ENCODE results near the gene INF2.
"Not testable (repeated sequence)": the region's sequence is repeated elsewhere in the genome, so short reads cannot be mapped to it uniquely, and the experiment has no call there.

The INF2 gene

DNA sequence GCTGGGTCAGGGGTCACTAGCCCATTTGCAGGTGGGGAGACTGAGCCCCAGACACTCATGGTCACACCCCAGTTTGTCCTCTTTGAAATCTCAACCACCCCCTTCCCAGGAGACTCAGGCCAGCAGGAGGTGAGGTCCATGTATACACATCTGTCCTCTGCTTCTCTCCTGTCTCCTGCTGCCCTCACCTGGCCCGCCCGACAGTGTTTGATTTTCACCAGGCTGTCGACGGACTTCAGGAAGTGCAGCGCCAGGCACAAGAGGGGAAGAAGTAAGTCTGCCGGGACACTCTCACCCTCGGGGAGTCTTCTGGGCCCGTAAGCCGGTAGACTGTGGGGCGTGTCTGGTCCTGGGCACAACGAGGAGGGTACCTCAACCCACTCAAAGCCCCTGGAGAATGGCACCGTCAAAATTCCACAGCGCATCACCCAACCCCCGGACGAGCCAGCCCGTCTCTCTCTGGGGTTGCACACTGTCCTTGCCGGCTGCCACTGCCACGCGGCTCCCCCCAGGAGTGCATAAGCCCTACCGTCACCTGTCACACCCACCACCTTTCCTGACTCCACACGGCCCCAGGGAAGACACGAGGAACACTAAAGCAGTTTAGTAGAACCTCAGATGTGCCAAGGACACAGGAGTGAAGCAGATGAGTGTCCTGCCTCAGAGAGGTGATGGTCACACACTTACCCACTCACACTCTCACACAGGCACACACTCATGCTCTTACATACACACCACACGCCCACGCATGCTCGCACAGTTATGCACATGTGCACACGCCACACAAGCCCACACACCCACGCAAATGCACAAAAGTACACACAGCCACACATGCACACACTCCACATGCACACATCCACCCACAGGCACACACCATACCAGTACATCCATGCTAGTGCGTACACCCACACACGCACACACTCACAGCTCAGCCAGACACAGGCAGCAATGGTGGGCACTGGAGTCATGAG lies 50.4 kb downstream of the INF2 start:
- no peak for DNase-seq

DNA sequence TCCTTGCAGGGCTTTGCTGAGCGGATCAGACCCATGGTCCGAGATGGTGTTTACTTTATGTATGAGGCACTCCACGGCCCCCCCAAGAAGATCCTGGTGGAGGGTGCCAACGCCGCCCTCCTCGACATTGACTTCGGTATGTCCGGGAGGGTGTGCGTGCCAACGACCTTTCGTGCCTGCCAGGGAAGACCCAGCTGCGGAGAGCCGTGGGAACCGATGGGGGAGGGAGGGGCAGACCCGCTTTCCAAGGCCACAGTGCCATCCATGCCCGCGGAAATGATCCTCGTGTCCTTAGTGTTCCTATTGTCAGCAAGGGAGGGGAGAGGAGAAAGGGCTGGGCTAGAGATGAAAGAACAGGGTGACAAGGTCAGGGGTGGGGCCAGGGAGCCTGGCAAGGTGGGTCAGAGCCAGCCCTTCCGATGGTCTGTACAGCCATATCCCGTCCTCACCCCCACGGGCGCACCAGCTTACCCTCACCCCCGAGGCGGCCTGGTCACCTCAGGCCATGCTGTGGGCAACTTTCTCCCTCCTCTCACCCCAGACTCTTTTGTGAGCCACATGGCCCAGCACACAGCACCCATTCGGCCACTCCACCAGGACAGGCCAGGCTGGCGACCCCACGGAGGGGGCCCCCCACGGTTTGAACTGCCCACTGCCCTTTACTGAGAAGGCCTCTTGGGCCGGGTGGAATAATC lies 51.8 kb downstream of the INF2 start:
- DNase-seq: no peak

DNA sequence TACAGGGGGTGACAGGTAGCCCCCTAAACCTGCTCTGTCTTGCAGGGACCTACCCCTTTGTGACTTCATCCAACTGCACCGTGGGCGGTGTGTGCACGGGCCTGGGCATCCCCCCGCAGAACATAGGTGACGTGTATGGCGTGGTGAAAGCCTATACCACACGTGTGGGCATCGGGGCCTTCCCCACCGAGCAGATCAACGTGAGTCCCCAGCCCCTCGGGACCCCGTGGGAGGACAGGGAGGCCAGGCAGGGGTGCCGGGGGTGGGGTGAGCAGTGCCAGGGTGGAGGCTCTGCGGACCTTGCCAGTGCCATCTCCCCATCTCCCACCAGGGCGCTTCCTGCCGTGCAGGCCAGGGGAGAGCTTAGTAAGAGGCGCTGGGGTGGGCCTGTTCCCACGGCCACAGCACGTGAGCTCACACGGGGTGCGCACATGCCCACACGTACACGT lies 52.4 kb downstream of the INF2 start:
- no peak for DNase-seq

DNA sequence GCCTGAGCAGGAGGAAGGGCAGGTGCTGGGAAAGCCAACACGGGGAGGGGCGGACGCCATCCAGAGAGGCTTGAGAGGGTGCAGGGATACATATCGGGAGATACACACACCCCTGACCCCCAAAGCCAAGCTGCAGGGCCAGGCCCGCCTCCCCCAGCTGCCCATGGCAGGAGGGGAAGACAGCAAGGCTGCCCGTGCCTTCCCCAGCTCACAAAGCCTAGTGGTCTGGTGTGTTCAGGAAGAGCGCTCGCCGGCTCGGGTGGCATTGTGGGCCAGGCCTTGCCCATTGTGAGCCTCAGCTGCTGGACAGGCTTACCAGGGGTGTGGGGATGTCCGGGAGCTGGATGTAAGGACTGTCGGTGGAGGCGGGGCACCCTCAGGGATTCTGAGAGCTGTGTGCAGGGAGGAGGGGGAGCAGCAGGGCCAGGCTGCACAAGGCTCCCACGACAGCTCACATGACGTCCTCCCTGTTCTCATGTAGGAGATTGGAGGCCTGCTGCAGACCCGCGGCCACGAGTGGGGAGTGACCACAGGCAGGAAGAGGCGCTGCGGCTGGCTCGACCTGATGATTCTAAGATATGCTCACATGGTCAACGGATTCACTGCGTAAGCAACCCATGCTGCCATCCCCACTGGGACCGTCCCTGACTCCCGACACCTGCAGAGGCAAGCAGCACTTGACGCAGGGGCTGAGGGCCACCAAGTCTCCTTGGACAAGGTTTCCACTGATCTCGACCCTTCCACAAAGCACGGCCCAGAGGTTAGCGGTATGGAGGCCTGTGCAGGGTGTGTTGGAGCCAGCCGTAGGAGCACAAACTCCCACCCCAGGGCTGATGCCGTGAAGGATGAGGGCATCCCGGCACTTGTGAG lies 53.4 kb downstream of the INF2 start:
- no peak for DNase-seq

DNA sequence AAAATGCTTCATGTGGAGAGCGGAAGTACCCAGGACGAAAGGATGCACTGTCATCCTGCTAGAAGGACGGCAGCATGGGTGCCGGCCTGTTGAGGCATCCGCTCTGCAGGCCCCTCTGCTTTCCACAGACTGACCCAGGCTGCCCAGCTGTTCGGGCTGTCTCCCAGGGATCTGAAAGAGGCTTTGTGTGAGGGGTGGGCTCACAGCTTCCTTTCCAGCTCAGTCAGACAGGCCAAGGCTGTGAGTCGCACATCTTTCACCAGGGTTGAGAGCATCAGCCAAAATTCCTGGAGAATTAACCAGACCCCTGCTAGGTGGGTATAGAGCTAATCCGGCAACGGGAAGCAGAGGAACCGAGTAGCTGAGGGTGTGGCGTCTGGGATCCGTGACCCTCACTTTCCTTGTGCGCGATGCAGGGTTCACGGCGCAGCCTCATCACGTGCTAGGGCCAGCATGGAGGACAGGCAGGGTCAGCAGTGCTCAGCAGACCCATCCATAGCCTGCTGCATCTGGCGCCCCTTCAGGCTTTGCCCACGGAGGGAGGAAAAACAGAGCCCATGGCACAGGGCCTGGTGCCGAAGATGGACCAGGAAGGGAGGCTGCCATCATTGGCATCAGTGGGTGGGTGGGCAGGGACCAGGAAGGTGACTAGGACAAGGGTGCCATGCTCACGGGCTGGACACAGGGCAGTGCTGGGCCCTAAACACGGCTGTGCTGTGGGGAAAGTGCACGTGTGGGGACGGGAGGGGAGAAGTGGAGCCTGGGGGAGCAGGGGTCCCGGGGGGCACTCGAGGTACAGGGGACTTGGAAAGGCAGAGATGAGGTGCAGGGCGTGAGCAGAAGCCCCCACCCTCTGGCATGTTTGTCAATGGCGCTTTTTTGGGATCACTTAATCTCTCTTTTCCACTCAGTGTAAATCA lies 54.3 kb downstream of the INF2 start:
- no peak for DNase-seq

DNA sequence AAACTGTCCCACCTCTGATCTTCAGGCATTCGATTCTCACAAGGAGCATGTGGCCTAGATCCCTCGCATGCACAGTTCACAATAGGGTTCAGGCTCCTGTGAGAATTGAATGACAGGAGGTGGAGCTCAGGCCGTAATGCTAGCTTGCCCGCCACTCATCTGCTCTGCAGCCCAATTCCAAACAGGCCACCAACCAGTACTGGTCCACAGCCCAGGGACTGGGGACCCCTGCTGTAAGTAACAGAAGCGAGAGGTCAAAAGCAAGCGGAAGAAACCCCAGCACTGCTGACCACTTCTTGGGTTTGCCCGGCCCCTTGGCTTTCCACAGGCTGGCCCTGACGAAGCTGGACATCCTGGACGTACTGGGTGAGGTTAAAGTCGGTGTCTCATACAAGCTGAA lies 55.1 kb downstream of the INF2 start:
- DNase-seq: no peak

DNA sequence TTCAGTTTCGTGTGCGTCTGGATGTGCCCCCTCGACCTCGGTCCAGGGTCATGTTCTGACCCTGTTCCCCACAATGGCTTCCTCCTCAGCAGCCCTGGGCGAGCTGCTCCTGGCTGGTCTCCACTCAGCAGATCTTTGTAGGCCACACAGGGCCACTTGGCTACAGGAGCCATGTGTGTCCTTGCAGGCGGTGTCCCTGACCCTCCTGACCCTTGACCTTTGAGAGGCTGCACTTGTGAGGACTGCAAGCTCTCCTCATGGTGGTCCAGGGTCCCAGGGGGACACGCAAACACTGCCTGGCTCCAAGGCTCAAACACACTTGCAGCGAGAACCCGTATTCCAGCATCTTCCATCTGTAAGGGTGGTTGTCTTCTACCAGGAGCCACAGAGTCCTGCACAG lies 56.0 kb downstream of the INF2 start:
- DNase-seq: no peak

DNA sequence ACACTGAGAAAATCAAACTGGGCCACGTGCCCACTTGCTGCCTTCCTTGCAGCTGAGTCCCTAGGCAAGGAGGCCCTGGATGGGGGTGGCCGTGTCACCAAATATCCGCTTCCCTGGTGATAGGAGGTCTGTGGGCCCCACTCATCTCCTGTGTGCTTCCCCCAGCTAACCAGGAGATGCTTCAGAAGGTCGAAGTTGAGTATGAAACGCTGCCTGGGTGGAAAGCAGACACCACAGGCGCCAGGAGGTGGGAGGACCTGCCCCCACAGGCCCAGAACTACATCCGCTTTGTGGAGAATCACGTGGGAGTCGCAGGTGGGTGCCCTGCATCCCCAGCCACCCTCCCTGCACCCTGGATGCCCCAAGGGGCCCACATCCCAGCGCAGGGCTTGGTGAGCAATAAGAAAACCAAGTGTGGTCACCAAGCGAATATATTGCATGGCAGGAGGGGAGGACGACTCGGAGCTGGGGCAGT lies 56.7 kb downstream of the INF2 start:
- DNase-seq: no peak

DNA sequence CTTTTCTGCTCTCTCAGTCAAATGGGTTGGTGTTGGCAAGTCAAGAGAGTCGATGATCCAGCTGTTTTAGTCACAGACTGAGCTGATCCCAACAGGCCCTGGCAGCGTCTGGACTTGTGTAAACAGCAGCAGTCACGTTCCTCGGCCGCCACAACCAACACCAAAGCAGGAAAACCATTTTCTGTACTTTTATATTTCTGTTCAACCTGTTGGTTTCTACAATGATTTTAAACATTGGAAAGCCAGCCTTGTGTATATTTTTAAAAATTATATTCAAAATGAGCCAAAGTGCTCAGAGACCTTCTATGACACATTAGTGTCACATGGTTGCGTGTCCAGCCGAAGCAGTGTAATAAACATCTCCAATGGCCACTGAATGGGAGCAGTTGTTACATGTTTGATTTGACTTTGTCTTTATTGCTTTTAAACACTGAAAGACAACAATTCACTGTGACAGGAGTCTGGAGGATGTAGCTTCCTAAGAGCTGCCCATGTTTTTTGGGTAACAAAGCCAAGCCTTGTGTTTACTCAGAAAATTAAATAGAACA lies 57.6 kb downstream of the INF2 start:
- DNase-seq: peak; percentile 35

DNA sequence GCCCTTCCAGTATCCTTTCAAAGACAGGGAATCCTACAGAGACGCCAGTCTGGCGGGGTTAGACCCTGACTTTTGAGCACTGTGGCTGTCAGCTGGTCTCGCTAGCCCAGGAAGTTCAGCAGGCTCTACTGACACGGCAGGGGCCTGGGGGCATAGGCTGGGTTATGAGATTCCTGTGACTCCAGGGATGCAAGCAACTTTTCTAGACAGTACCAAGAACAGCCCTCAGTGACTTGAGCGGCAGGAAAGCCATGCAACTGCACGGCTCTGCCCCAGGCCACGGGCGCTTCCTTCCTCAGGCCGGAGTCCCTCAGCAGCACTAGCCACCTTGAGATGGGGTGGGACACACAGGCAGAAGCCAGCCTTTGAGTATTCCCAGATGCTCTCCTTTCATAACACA lies 58.5 kb downstream of the INF2 start:
- DNase-seq: no peak

DNA sequence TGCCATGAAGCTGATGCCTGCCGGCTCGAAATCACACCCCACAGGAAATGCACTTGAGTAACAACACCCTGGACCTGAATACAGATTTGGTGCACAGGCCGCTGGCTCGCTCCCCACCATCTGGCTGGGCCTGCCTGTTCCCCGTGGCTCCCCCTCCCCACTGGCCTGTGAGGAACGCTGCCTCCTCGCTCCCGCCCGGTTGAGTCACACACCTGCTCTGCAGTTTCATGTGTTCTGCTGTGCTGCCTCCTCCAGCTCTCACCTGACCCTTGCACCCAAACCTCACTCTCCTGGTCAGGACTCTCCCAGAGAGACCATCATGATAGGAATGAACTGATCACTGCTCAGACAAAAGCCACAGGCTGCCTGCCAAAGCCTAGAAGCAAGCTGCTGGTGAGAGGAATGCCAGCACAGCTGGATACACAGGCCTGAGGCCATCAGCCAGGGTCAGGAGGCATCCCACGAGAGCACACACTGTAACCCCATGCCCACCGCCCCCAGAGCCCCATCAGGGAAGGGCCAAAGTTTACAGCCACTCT lies 59.8 kb downstream of the INF2 start:
- DNase-seq: peak; percentile 54

DNA sequence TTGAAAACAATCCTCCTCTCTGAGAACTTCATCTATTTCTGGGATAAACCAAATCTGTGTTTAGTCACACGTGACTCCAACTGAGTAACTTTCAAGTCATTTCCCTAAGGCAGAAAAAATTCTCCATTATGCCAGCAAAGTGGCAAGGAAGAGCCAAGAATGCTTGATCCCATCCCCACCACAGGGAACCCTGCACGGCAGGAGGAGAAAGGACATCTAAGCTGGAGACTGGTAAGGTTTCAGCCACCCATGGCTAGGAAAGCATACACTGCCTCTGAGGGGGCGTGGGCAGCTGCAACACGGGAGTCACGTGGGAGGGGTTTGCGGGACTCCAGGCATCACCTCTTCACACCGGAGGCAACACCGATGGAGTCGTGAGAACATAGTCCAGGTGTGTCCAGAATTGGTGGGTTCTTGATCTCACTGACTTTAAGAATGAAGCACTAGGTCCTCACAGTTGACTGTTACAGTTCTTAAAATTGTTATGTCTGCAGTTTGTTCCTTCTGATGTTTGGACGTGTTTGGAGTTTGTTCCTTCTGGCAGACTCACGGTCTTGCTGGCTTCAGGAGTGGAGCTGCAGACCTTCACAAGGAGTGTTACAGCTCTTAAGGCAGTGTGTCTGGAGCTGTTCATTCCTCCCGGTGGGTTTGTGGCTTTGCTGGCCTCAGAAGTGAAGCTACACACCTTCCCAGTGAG lies 60.8 kb downstream of the INF2 start:
- DNase-seq: no peak

DNA sequence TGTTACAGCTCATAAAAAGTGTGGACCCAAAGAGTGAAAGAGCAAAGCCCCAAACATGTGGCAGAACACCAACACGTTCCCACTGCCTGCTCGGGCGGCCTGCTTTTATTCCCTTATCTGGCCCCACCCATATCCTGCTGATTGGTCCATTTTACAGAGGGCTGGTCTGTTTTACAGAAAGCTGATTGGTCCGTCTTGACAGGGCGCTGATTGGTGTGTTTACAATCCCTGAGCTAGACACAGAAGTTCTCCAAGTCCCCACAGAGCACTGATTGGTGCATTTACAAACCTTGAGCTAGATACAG lies 61.3 kb downstream of the INF2 start:
- DNase-seq: not testable (repeated sequence)

DNA sequence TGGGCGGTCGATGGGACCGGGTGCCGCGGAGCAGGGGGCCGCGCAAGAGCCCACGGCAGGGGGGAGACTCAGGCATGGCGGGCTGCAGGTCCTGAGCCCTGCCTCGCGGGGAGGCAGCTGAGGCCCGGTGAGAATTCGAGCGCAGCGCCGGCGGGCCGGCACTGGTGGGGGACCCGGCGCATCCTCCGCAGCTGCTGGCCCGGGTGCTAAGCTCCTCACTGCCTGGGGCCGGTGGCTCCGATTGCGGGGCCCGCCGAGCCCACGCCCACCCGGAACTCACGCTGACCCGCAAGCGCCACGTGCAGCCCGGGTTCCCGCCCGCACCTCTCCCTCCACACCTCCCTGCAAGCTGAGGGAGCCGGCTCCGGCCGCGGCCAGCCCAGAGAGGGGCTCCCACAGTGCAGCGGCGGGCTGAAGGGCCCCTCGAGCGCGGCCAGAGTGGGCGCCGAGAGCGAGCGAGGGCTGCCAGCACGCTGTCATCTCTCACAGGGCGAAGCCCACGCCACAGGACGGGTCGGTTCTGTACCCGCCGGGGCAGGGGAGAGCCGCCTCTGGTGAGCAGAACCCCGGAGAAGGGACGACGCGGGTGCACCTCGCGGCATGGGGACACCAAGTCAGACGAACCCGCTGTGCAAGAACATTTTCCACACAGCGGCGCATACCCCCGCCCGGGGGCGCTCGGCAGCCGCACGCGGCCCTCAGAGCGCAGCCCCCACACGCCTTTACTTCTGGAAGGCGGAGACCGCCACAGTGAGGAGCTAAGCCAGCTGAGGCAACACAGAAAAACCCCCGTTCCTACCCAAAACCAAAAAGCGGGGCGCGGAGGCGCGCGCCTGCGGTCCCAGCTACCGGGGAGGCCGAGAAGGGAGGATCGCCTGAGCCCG lies 62.4 kb downstream of the INF2 start:
- no peak for DNase-seq

DNA sequence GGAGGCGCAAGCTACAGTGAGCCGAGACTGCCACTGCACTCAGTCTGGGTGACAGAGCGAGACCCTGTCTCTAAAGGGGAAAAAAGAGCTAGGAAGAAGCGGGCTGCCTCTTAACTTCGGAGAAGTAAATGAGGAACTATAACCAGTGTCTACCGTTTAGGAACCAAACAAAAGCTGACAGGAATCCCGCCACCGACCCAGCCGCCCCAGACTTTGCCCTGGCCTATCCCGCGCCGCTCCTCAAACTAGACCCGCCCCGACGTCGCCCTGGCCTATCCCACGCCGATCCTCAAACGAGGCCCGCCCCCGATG lies 63.0 kb downstream of the INF2 start:
- DNase-seq: no peak

DNA sequence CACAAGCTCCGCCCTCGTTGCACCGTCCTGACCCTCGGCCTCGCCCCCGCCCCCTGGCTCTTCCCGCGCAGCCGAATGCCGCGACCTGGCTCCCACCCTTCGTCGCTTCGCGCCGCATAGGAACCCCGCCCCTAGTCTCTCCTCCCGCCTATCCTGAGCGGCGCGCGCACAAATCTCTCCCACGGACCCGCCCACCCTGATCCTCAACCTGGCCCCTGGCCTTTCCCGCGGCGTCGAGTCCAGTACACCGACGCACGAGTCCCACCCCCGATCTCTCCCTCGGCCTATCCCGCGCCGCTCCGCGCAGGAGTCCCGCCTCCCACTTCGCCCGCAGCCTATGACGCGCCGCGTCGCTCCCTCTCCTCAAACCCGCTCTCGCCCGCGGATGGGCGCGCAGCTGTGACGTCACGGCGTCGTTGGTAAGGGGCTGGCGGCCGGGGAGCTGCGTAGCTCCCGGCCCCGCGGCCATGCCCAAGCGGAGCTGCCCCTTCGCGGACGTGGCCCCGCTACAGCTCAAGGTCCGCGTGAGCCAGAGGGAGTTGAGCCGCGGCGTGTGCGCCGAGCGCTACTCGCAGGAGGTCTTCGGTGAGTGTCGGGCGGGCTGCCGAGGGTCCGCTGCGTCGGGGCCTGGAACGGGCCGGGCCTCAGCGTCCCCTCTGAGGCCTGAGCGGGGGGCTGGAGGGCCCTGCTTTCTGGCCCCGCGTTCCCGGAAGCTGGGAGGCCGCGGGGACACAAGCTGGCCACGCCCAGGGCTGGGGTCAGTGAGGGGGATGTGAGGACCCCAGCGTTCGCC lies 63.5 kb downstream of the INF2 start, which contains the start of gene SIVA1:
SIVA1 (plus strand) TSS at position 413 of the 793 bp plus-strand sequence; CDS start at position 468, 55 bp downstream.
- peak; percentile 100 for DNase-seq

DNA sequence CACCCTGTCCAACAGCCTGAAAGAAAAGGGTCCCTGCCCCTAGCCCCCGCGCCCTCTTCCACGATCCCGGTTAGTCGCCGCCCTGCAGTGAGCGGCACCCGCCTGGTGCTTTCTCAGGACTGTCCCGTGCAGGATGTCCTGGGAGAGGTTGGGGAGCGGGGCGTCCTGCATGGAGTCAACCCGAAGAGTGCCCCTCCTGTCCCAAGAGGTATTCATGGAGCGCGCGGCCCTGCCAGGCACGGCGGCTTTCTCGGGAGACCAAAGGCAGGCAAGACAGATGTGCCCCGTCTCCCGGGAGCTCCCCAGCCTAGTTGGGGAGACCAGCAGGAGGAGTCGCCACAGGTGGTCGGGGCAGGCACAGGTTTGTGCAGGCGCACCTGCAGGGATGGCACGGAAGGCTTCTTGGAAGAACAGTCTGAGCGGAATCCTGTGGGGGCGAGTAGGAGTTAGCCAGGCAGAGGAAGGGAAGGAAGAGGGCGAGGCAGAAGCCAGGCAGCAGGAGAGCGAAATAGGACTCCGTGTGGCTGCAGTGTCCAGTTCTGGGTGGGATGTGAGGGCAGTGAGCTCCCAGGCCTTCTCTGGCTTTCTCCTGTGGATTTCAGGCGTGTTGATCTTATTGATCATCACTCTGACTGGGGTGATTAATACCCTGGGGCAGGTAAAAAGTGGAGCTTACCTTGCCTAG lies 64.3 kb downstream of the INF2 start:
- DNase-seq: no peak

DNA sequence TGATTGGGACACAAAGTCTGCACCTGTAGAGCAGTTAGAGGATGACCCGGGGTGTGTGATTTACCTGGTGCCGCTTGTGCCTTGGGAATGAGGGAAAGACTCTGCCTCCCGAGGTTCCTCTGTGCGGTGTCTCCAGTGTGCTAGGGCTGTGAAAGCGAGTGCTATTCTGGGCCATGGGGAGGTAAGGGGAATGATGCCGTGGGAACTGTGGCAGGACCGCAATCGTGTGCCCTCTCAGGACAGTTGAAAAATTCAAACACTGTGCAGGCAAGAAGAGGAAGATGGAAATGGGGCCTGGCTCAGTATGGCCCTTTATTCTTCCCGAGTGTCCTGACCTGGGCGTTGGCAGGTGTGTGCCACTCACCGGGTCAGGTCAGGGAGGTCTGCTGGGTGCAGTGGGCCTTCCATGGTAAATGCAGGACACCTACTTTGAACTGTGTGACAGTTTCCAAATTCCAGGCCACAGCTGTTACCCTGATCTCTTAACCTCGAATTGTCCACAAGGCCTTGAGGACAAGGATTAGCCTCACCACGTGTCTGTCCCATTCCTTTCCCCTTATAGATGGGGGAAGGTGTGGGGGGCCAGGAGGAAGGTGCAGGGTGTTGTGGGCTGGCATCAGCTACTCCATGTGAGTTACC lies 64.9 kb downstream of the INF2 start:
- no peak for DNase-seq
